CD4-positive, alpha-beta T cell (primary cell): ENCODE data around the gene SLC25A47. TPM values are rescaled to one million over a fixed set of nuclear protein-coding genes. Genes with fewer than 3 reads are reported as not detected.

Experiments used
- ATAC-seq: fragments of 200-7000 bp; cut with Tn5 transposase; one replicate; pipeline ENCODE4 v1.10.0; 2022; ENCODE audit warnings: mild to moderate bottlenecking; ENCODE audit not compliant: poor library complexity
- CTCF ChIA-PET: fragments of 350-600 bp; sonication (Branson Sonifier 250); formaldehyde crosslinking; loops from one replicate; lab custom pipeline; 2021; ENCODE audit warnings: antibody characterized with exemption, inconsistent platforms; lab: Charles Lee
- POLR2A ChIA-PET: fragments of 350-600 bp; sonication (Branson Sonifier 250); formaldehyde crosslinking; loops from one replicate; lab custom pipeline; 2021; ENCODE audit warnings: antibody characterized with exemption, inconsistent platforms; lab: Charles Lee
- DNase-seq, 14 experiments: peaks; one replicate each; pipeline ENCODE4 v3.0.0-alpha.2; 2013 to 2020; ENCODE audit warnings: mixed read lengths in 2 of 14
- H3K27ac ChIP-seq, 2 donors: one replicate each; pipeline versions ENCODE4 v1.5.1 to v1.7.0; 2013; ENCODE audit warnings: low read length in 2 of 2, low read depth in 1 of 2, mild to moderate bottlenecking in 1 of 2
- H3K27me3 ChIP-seq, 2 experiments: 1 replicate in 1 of 2; 2 replicates in 1 of 2; pipeline versions ENCODE4 v1.6.1 to v1.7.0; 2013; ENCODE audit warnings: low read length in 2 of 2, control low read depth in 1 of 2, mild to moderate bottlenecking in 1 of 2, moderate library complexity in 1 of 2; ENCODE audit not compliant: insufficient read depth in 2 of 2, control insufficient read depth in 1 of 2
- H3K36me3 ChIP-seq: one replicate; pipeline ENCODE4 v1.6.1; 2013; ENCODE audit warnings: low read length, control low read depth; ENCODE audit not compliant: insufficient read depth
- H3K4me1 ChIP-seq: one replicate; pipeline ENCODE4 v1.6.1; 2013; ENCODE audit warnings: low read length, control low read depth; ENCODE audit not compliant: insufficient read depth
- H3K4me3 ChIP-seq: one replicate; pipeline ENCODE4 v1.5.1; 2013; ENCODE audit warnings: mild to moderate bottlenecking, low read length, moderate library complexity
- H3K9me3 ChIP-seq, 2 experiments: 1 replicate in 1 of 2; 2 replicates in 1 of 2; pipeline versions ENCODE4 v1.6.1 to v1.7.0; 2013; ENCODE audit warnings: low read length in 2 of 2, mild to moderate bottlenecking in 2 of 2, control low read depth in 1 of 2, moderate library complexity in 1 of 2; ENCODE audit not compliant: control insufficient read depth in 1 of 2, insufficient read depth in 1 of 2
- H3K27ac Mint-ChIP-seq: one replicate; pipeline ENCODE4 v1.8.0; 2020; ENCODE audit warnings: mixed read lengths
- H3K27me3 Mint-ChIP-seq: one replicate; pipeline ENCODE4 v1.8.0; 2021; ENCODE audit warnings: mixed read lengths
- H3K36me3 Mint-ChIP-seq: one replicate; pipeline ENCODE4 v1.8.0; 2021; ENCODE audit warnings: low read depth, mixed read lengths
- H3K4me1 Mint-ChIP-seq: one replicate; pipeline ENCODE4 v1.8.0; 2021; ENCODE audit warnings: low read depth, mixed read lengths
- H3K4me3 Mint-ChIP-seq: one replicate; pipeline ENCODE4 v1.8.0; 2020; ENCODE audit warnings: mild to moderate bottlenecking, mixed read lengths
- H3K9me3 Mint-ChIP-seq: one replicate; pipeline ENCODE4 v1.8.0; 2020; ENCODE audit warnings: mixed read lengths
- intact Hi-C, 2 experiments: fragments of 100-400 bp; cut with DNase I in 1 of 2; cut with micrococcal nuclease in 1 of 2; formaldehyde crosslinking; loops; one replicate each; pipeline versions ENCODE4 v1.15.1 to v1.9.0; 2023 to 2025; cut with DNase I, micrococcal nuclease
- total RNA-seq, 174 experiments: library from RNA in 2 of 174; stranded (reverse) in 2 of 174; gene quantifications; one replicate each; pipeline ENCODE4 v1.2.3 and lab custom pipeline; 2021 to 2026
- TF ChIP-seq, protein P1 (sequence below): fragments of 200-600 bp; IDR thresholded peaks from one replicate; pipeline ENCODE4 v1.8.0; 2022; ENCODE audit warnings: antibody characterized with exemption, mild to moderate bottlenecking

The SLC25A47 gene
- total RNA-seq, 2 experiments from 2014 or later: not detected

GRCh38 chr14:100332071-100332639 is 9.0 kb downstream of the SLC25A47 start:
- H3K4me1 ChIP-seq: no peaks in the 10 kb centered on the region
- Mint-ChIP-seq H3K36me3 (peaks cover 16% of the 10 kb centered on the region), H3K9me3 (no peaks in the 10 kb centered on the region), H3K27ac (no peak overlapping the region), H3K4me3 (no peak overlapping the region), H3K4me1 (no peaks in the 10 kb centered on the region), H3K27me3 (no peaks in the 10 kb centered on the region)
- TF ChIP-seq, protein P1, sequence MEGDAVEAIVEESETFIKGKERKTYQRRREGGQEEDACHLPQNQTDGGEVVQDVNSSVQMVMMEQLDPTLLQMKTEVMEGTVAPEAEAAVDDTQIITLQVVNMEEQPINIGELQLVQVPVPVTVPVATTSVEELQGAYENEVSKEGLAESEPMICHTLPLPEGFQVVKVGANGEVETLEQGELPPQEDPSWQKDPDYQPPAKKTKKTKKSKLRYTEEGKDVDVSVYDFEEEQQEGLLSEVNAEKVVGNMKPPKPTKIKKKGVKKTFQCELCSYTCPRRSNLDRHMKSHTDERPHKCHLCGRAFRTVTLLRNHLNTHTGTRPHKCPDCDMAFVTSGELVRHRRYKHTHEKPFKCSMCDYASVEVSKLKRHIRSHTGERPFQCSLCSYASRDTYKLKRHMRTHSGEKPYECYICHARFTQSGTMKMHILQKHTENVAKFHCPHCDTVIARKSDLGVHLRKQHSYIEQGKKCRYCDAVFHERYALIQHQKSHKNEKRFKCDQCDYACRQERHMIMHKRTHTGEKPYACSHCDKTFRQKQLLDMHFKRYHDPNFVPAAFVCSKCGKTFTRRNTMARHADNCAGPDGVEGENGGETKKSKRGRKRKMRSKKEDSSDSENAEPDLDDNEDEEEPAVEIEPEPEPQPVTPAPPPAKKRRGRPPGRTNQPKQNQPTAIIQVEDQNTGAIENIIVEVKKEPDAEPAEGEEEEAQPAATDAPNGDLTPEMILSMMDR: no peak
- ChIA-PET CTCF (no interaction called here), POLR2A (no interaction called here)
- no peak for DNase-seq
- peaks cover 2% of the 10 kb centered on the region for H3K36me3 ChIP-seq
- intact Hi-C loops: no loop called here
- ATAC-seq: no peak
- H3K9me3 ChIP-seq: no peaks in the 10 kb centered on the region
- no peaks in the 10 kb centered on the region for H3K27me3 ChIP-seq
- H3K27ac ChIP-seq: no peak overlapping the region
- H3K4me3 ChIP-seq: no peak overlapping the region

GRCh38 chr14:100332797-100333196 is 9.7 kb downstream of the SLC25A47 start:
- H3K36me3 ChIP-seq: peaks cover 7% of the 10 kb centered on the region
- H3K4me1 Mint-ChIP-seq: no peaks in the 10 kb centered on the region
- ChIA-PET CTCF (no interaction called here), POLR2A (no interaction called here)
- no peaks in the 10 kb centered on the region for H3K27me3 ChIP-seq
- no peak overlapping the region for H3K4me3 Mint-ChIP-seq
- no peak for ATAC-seq
- no peaks in the 10 kb centered on the region for H3K9me3 Mint-ChIP-seq
- no peaks in the 10 kb centered on the region for H3K4me1 ChIP-seq
- intact Hi-C loops: no loop called here
- H3K9me3 ChIP-seq: no peaks in the 10 kb centered on the region
- H3K36me3 Mint-ChIP-seq: peaks cover 19% of the 10 kb centered on the region
- no peak overlapping the region for H3K27ac ChIP-seq
- TF ChIP-seq, protein P1: no peak
- H3K27ac Mint-ChIP-seq: no peak overlapping the region
- no peaks in the 10 kb centered on the region for H3K27me3 Mint-ChIP-seq
- no peak for DNase-seq
- no peak overlapping the region for H3K4me3 ChIP-seq

GRCh38 chr14:100333311-100333710 is 10.2 kb downstream of the SLC25A47 start:
- Histone ChIP-seq H3K4me3 (no peak overlapping the region), H3K36me3 (peaks cover 7% of the 10 kb centered on the region), H3K27me3 (no peaks in the 10 kb centered on the region), H3K27ac (no peak overlapping the region), H3K4me1 (no peaks in the 10 kb centered on the region), H3K9me3 (no peaks in the 10 kb centered on the region)
- no peak for ATAC-seq
- TF ChIP-seq, protein P1: no peak
- Mint-ChIP-seq H3K4me3 (no peak overlapping the region), H3K36me3 (peaks cover 21% of the 10 kb centered on the region), H3K27me3 (no peaks in the 10 kb centered on the region), H3K27ac (no peak overlapping the region), H3K9me3 (no peaks in the 10 kb centered on the region), H3K4me1 (no peaks in the 10 kb centered on the region)
- ChIA-PET POLR2A (no interaction called here), CTCF (no interaction called here)
- intact Hi-C loops: no loop called here
- no peak for DNase-seq
